SJCRH30 (cell line): ENCODE results near the gene PBX3. TPM values are rescaled to one million over a fixed set of nuclear protein-coding genes. Genes with fewer than 3 reads are reported as not detected.

Experiments
- DNase-seq, 2 experiments: peaks; one replicate each; pipeline ENCODE4 v3.0.0-alpha.2; 2015 to 2020
- H3K27ac ChIP-seq: fragments of 250-450 bp; sonication (Bioruptor Pico); 2 replicates; pipeline ENCODE4 v1.5.1; 2020; ENCODE audit warnings: mild to moderate bottlenecking, moderate library complexity
- H3K27me3 ChIP-seq: fragments of 250-450 bp; sonication (Bioruptor Pico); 2 replicates; pipeline ENCODE4 v1.5.1; 2020; ENCODE audit warnings: mild to moderate bottlenecking, moderate library complexity
- H3K36me3 ChIP-seq: fragments of 250-450 bp; sonication (Bioruptor Pico); 2 replicates; pipeline ENCODE4 v1.5.1; 2020; ENCODE audit warnings: mild to moderate bottlenecking, moderate library complexity
- H3K4me1 ChIP-seq: fragments of 250-450 bp; sonication (Bioruptor Pico); 2 replicates; pipeline ENCODE4 v1.5.1; 2020; ENCODE audit warnings: mild to moderate bottlenecking, moderate library complexity
- H3K4me3 ChIP-seq: fragments of 250-450 bp; sonication (Bioruptor Pico); 2 replicates; pipeline ENCODE4 v1.5.1; 2020; ENCODE audit warnings: mild to moderate bottlenecking, moderate library complexity
- H3K9me3 ChIP-seq: fragments of 250-450 bp; sonication (Bioruptor Pico); replicated peaks from 2 replicates; pipeline ENCODE4 v1.5.1; 2020; ENCODE audit warnings: mild to moderate bottlenecking, moderate library complexity
- total RNA-seq: library from RNA; depleted of rRNA; stranded (reverse); fragments of >200 nt; shearing (Covaris generic); gene quantifications from 2 replicates; pipeline ENCODE4 v1.2.3, GENCODE V29; 2014

Gene PBX3
- total RNA-seq, 1 experiment from 2014 or later = 75.9 TPM

DNA sequence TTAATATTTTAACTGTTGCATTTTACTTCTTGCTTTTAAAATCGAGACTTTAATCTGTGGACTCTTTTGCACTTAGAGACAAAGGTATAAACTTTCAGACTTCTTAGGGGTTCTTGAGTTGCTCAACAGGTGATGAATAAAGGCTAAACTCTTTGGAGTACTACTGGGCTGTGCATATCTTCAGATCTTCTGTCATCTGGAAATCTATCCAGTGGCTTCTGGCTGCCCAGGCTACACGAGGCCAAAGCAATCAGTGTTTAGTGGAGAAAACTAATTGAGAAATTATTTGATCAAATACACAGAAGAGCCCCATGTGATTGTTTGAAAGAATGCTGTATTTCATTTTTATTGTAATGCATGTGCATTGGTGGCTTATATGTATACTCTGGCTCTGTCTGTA is 146.1 kb downstream of the PBX3 start:
- DNase-seq = no peak
- no peak overlapping the region for H3K4me3 ChIP-seq
- no peaks in the 10 kb centered on the region for H3K27me3 ChIP-seq
- peaks cover 18% of the 10 kb centered on the region for H3K4me1 ChIP-seq
- no peaks in the 10 kb centered on the region for H3K9me3 ChIP-seq
- H3K27ac ChIP-seq = no peak overlapping the region
- no peaks in the 10 kb centered on the region for H3K36me3 ChIP-seq

DNA sequence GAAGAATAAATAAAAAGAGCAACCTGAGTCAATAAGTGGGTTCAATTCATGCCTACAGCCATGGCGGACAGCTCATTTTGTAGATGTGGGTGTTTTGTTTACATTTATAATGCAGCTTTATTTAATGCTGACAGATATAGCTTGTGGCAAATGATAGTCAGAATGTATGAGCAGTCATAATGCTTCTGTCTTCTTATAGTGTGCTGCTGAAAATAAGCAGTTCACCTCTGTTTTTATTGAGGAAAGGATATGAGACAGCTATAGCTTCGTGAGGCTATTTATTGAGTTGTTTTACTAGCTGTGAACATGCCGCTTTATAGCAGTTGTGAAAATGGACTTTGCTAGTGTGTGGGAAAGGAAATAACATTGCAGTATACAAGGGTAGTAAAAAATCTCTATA is 147.4 kb downstream of the PBX3 start:
- no peaks in the 10 kb centered on the region for H3K9me3 ChIP-seq
- H3K27me3 ChIP-seq = no peaks in the 10 kb centered on the region
- no peak overlapping the region for H3K4me3 ChIP-seq

GRCh38 chr9:125896404-125896803 is 149.2 kb downstream of the PBX3 start:
- Histone ChIP-seq H3K9me3 (no peaks in the 10 kb centered on the region), H3K27ac (no peak overlapping the region), H3K4me1 (no peaks in the 10 kb centered on the region), H3K4me3 (no peak overlapping the region), H3K36me3 (no peaks in the 10 kb centered on the region), H3K27me3 (no peaks in the 10 kb centered on the region)
- no peak for DNase-seq

More for the DNA sequence above, 147.4 kb downstream of the PBX3 start:
- H3K4me1 ChIP-seq = peaks cover 9% of the 10 kb centered on the region; the same call in 1 of the 2 replicates
- no peak for DNase-seq
- H3K27ac ChIP-seq = no peak overlapping the region
- H3K36me3 ChIP-seq = no peaks in the 10 kb centered on the region

- no peak overlapping the region for H3K27ac ChIP-seq
- DNase-seq = no peak
- no peak overlapping the region for H3K4me3 ChIP-seq
- H3K9me3 ChIP-seq = no peaks in the 10 kb centered on the region
- H3K4me1 ChIP-seq = no peaks in the 10 kb centered on the region; the same call in 1 of the 2 replicates
- no peaks in the 10 kb centered on the region for H3K27me3 ChIP-seq
- no peaks in the 10 kb centered on the region for H3K36me3 ChIP-seq
Observed at GRCh38 chr9:125896964-125897363, 149.8 kb downstream of the PBX3 start.

DNA sequence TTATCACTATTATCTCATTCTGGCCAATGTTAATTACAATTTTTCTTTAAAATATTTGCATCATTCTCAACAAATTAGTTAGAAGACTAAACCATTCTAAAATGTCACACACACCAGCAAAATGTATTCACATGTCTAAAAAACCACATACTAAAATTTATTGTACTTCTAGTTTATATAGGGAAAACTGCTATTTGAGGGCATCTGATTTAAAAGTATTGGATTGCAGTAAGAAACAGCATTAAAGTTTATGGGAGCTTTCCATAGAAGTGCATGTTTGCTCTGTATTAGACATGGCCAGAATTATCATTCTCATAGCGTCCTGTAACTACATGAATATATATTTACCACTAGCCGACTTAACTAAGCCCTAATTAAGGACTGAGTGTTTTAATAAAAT is 150.3 kb downstream of the PBX3 start:
- no peaks in the 10 kb centered on the region for H3K9me3 ChIP-seq
- no peak overlapping the region for H3K27ac ChIP-seq
- no peaks in the 10 kb centered on the region for H3K27me3 ChIP-seq
- DNase-seq = no peak
- H3K4me3 ChIP-seq = no peak overlapping the region
- H3K36me3 ChIP-seq = no peaks in the 10 kb centered on the region
- peaks cover under 1% of the 10 kb centered on the region for H3K4me1 ChIP-seq

GRCh38 chr9:125902214-125902613 is 155.0 kb downstream of the PBX3 start:
- H3K4me3 ChIP-seq = no peak overlapping the region
- H3K27me3 ChIP-seq = no peaks in the 10 kb centered on the region
- no peak overlapping the region for H3K27ac ChIP-seq
- no peak for DNase-seq
- no peaks in the 10 kb centered on the region for H3K9me3 ChIP-seq
- no peaks in the 10 kb centered on the region for H3K36me3 ChIP-seq
- H3K4me1 ChIP-seq = peaks cover 21% of the 10 kb centered on the region

DNA sequence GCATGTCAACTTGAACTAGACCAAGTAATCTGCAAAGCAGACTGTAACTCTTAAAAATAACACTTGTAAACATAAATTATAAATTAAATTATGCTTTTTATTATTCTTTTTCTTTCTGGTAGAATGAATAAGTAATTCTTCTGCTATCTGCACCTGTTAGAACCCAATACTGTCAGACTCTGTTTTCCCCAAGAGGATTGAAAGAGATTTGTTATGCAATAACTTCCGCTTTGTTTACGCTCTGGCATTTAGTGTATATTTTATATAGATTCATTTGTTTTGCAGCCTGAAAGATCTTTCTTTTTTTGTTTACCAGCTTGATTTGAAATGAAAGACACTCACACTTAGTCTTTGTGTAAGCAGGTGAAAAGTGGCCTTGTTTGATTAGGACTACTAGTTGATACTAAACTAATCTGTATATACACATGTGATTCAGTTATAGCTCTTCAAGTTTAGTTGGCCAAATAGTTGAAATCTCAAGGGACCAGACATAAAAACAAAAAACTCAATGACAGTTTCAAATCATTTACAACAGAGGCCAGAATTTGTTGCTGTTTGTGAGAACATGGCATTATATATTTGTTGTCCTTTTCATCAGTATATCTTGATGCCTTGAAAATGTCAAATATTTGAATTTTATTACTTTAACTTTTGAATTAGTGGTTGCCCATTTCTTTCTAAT is 155.8 kb downstream of the PBX3 start:
- Histone ChIP-seq H3K27ac (no peak overlapping the region), H3K9me3 (no peaks in the 10 kb centered on the region), H3K27me3 (no peaks in the 10 kb centered on the region), H3K36me3 (no peaks in the 10 kb centered on the region), H3K4me1 (peaks cover 21% of the 10 kb centered on the region), H3K4me3 (no peak overlapping the region)
- DNase-seq = peak in 1 of 2 experiments; percentile 31

DNA sequence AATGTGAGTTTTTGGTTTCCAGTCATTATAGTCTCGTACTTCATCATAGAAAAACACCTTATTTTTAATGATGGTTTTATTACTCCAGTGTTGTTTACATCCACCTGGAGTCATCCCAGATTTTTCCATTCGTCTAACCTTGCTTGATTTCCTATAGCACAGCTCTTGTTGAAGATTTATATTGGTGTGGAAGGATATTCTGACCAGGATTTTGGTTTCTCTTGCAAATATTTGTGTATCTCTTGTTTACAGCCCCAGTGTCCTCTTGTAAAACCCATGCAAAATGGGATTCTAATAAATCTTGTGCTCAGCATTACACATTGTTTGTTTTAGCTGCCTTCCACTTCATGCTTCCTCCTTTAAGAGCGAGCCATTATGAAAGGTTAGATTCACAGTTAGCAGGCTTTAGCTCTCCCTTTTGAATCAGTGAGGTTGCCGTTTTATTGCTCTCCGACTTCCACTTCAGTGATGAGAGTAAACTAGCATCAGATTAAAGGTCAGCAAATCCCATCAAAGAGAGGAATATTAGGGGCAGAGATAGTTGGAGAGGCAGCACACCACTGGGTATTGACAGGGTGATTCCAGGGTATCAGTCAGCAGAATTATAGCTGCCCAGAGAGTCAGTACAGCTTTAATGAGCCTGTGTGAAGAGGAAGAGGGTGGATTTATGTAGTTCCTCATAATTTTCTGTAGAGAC is 157.1 kb downstream of the PBX3 start:
- DNase-seq = no peak

GRCh38 chr9:125906144-125906543 is 159.0 kb downstream of the PBX3 start:
- DNase-seq = no peak
- H3K4me1 ChIP-seq = peaks cover 21% of the 10 kb centered on the region
- no peaks in the 10 kb centered on the region for H3K9me3 ChIP-seq
- no peaks in the 10 kb centered on the region for H3K36me3 ChIP-seq
- H3K27me3 ChIP-seq = no peaks in the 10 kb centered on the region
- H3K4me3 ChIP-seq = no peak overlapping the region
- H3K27ac ChIP-seq = no peak overlapping the region

More for the DNA sequence above, 157.1 kb downstream of the PBX3 start:
- H3K27me3 ChIP-seq = no peaks in the 10 kb centered on the region
- no peaks in the 10 kb centered on the region for H3K9me3 ChIP-seq
- H3K27ac ChIP-seq = no peak overlapping the region
- no peaks in the 10 kb centered on the region for H3K36me3 ChIP-seq
- peaks cover 21% of the 10 kb centered on the region for H3K4me1 ChIP-seq
- no peak overlapping the region for H3K4me3 ChIP-seq

GRCh38 chr9:125906893-125907292 is 159.7 kb downstream of the PBX3 start:
- no peaks in the 10 kb centered on the region for H3K27me3 ChIP-seq
- H3K4me1 ChIP-seq = peaks cover 24% of the 10 kb centered on the region
- H3K27ac ChIP-seq = no peak overlapping the region
- H3K36me3 ChIP-seq = no peaks in the 10 kb centered on the region
- H3K4me3 ChIP-seq = no peak overlapping the region
- DNase-seq = no peak
- H3K9me3 ChIP-seq = no peaks in the 10 kb centered on the region

DNA sequence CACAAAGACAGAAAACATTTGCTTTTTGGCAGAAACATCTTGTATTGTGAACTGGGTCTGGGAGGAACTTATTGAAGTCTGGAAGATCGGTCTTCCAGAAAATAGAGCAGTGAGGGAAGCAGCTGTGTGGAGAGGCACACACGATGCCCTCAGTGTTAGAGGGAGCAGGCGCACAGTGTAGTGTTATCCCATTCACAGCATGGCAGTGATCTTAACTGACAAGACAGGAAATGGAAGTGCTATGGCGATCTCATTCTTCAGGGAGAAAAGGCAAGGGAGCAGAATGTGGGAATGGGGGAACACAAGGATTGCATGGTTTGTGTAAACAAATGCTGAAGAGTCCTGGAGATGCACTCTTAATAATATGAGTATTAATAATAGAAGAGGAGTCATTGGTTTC is 161.0 kb downstream of the PBX3 start:
- Histone ChIP-seq H3K9me3 (no peaks in the 10 kb centered on the region), H3K27ac (no peak overlapping the region)

GRCh38 chr9:125908966-125909365 is 161.8 kb downstream of the PBX3 start:
- H3K27me3 ChIP-seq = no peaks in the 10 kb centered on the region
- no peak overlapping the region for H3K4me3 ChIP-seq
- H3K27ac ChIP-seq = no peak overlapping the region
- no peak for DNase-seq
- H3K9me3 ChIP-seq = no peaks in the 10 kb centered on the region
- H3K4me1 ChIP-seq = peaks cover 19% of the 10 kb centered on the region; the same call in 1 of the 2 replicates
- no peaks in the 10 kb centered on the region for H3K36me3 ChIP-seq

More for the DNA sequence above, 161.0 kb downstream of the PBX3 start:
- peaks cover 19% of the 10 kb centered on the region; the same call in 1 of the 2 replicates for H3K4me1 ChIP-seq
- H3K36me3 ChIP-seq = no peaks in the 10 kb centered on the region
- peak in 1 of 2 experiments; percentile 21 for DNase-seq
- H3K4me3 ChIP-seq = no peak overlapping the region
- no peaks in the 10 kb centered on the region for H3K27me3 ChIP-seq

DNA sequence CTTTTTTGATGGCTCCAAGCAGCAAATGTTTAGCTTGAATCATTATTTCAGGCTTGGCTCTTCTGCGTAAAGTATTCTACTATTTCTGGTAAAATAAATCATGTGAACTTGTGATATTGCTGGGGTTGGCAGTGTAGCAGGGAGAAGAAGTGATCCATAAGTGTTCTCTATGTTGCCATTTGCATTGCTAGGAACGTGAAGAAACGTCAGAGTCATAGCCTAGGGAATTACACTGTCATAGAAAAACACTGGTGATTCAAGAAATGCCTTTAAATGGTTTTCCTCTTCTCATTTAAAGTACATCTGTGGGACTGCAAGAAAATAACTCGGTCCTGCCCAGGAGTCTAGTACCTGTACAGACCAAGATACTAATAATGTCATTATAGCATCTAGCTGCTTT is 162.3 kb downstream of the PBX3 start:
- no peak for DNase-seq
- Histone ChIP-seq H3K9me3 (no peaks in the 10 kb centered on the region), H3K4me1 (peaks cover 16% of the 10 kb centered on the region; the same call in 1 of the 2 replicates), H3K27me3 (no peaks in the 10 kb centered on the region), H3K4me3 (no peak overlapping the region), H3K36me3 (no peaks in the 10 kb centered on the region), H3K27ac (no peak overlapping the region)

DNA sequence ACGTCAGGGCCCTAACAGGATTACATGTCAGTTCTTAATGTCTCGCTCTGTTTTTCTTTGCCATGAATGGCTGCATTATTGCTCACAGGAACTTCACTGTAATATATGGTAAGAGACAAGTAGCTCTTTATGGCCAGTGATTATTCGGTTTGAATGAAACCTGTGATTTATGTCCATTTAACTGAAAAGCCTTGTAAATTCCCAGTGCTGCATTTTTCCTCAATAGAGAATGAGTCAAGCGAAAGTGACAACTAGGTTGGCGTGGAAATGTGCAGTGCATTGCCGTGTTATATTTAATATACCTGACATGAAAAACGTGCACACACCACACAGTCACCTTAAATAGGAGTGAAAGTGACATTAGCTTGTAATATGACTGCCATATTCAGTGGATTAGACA is 163.1 kb downstream of the PBX3 start:
- Histone ChIP-seq H3K4me1 (peaks cover 9% of the 10 kb centered on the region; the same call in 1 of the 2 replicates), H3K9me3 (no peaks in the 10 kb centered on the region), H3K36me3 (no peaks in the 10 kb centered on the region), H3K4me3 (no peak overlapping the region), H3K27me3 (no peaks in the 10 kb centered on the region), H3K27ac (no peak overlapping the region)
- DNase-seq = no peak

DNA sequence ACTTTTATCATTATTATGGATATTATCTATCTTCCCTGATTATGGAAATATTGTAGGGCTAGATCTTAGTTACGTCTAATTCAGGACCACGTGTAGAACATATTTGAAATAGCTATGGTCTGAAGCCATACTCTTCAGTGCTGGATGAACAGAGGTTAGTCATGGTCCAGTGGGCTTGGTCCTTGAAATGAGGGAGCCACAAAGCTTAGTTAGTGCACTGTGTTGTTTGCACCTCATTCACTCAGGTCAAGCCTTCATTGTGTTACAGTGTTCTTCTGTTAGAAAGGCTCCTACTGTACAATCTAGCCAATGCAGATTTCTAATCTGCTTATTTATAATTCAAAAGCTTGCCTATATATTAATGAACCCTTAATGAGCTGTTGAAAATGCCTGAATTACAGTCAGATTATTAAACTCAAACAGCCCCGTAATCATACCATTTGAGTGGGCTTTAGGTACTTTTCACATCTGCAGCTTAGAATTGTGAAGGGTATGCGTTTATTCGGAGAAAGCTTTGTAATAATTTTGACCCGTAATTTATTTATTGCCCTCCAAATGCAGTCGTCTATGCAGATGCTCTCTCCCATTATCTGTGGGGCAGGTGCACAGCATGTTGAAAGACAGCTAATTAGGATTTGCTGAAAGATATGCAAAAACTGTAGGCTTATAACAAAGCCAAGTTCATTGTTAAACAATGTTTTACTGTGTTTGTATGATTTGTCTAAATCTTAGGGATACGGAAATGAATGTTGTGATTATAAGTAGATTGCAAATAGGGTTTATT is 164.9 kb downstream of the PBX3 start:
- Histone ChIP-seq H3K27ac (no peak overlapping the region), H3K27me3 (no peaks in the 10 kb centered on the region), H3K4me3 (no peak overlapping the region), H3K36me3 (0 out of 2 replicates have a peak, but pooled peaks cover 5% of the 10 kb centered on the region), H3K4me1 (peaks cover 5% of the 10 kb centered on the region; the same call in 1 of the 2 replicates), H3K9me3 (no peaks in the 10 kb centered on the region)
- DNase-seq = peak in 1 of 2 experiments; percentile 19
